Measurements from ENCODE around the gene SLC16A5. TPM values are rescaled to one million over a fixed set of nuclear protein-coding genes. Genes with fewer than 3 reads are reported as not detected.
A peak's percentile ranks its signal among the peaks of the same experiment; 100 is the strongest.

SLC16A5 gene
- total RNA-seq, 1 experiment from 2014 or later = 33.8 TPM

- BruUV-seq (replicated peaks) = TSS peak; percentile 45
- intact Hi-C loops (cut with micrococcal nuclease; ENCODE audit: unreplicated experiment) = loop anchor here (1.0 to 2.0 kb wide), 3 partner anchors 10 to 42 kb away; partner anchors contain the start of gene SLC16A5
- CTCF ChIA-PET = interaction anchor here (0.6 to 1.6 kb wide), 10 partner anchors 10 to 144 kb away, joined by 3 to 10 read pairs (median 6); partner anchors contain the start of genes ARMC7 and SLC16A5
- peaks cover 32% of the 10 kb centered on the region for H3K4me1 ChIP-seq
- H3K9me3 ChIP-seq = no peaks in the 10 kb centered on the region
- H3K4me3 ChIP-seq (ENCODE audit: low read depth, low read length) = peak overlapping the region; percentile 54
- peaks cover 11% of the 10 kb centered on the region for H3K36me3 Mint-ChIP-seq (ENCODE audit: insufficient read depth, unreplicated experiment)
- peak; percentile 94 for DNase-seq
- no peaks in the 10 kb centered on the region for H3K27me3 ChIP-seq (replicated peaks; ENCODE audit: control insufficient read depth, insufficient read depth, low read length)
- no peaks in the 10 kb centered on the region for H3K27me3 Mint-ChIP-seq (ENCODE audit: insufficient read depth, unreplicated experiment)
- H3K36me3 ChIP-seq (ENCODE audit: control insufficient read depth, insufficient read depth, low read length) = no peaks in the 10 kb centered on the region
- TF ChIP-seq CTCF (IDR thresholded peaks at IDR 0.05; ENCODE audit: insufficient read depth in 1 of 2, low read depth in 1 of 2, low read length in 1 of 2, severe bottlenecking in 1 of 2, unreplicated experiment in 1 of 2) = peak in 1 of 2 experiments; percentile 15
- peaks cover 17% of the 10 kb centered on the region for H3K4me1 Mint-ChIP-seq (ENCODE audit: low read depth, unreplicated experiment)
- POLR2A ChIA-PET = interaction anchor here (0.5 to 2.2 kb wide), 15 partner anchors 11 to 125 kb away, joined by 3 to 45 read pairs (median 4); partner anchors contain the start of genes ARMC7, ATP5PD, JPT1 and KCTD2
- H3K4me3 Mint-ChIP-seq (ENCODE audit: unreplicated experiment) = peak overlapping the region; percentile 95
- H3K27ac Mint-ChIP-seq (ENCODE audit: unreplicated experiment) = peak overlapping the region; percentile 93
- no peaks in the 10 kb centered on the region for H3K9me3 Mint-ChIP-seq (ENCODE audit: unreplicated experiment)
Observed at GRCh38 chr17:75077072-75077495, 10.7 kb upstream of the SLC16A5 start.

GRCh38 chr17:75077496-75078283 lies 10.1 kb upstream of the SLC16A5 start:
- ChIA-PET POLR2A (interaction anchor here (0.6 to 2.2 kb wide), 16 partner anchors 10 to 77 kb away, joined by 3 to 45 read pairs (median 4); partner anchors contain the start of genes ARMC7, ATP5PD, JPT1 and KCTD2), CTCF (interaction anchor here (0.6 to 1.7 kb wide), 14 partner anchors 10 to 117 kb away, joined by 3 to 10 read pairs (median 5); partner anchors contain the start of genes ARMC7 and SLC16A5)
- no peaks in the 10 kb centered on the region for H3K27me3 ChIP-seq (replicated peaks; ENCODE audit: control insufficient read depth, insufficient read depth, low read length)
- intact Hi-C loops (cut with micrococcal nuclease; ENCODE audit: unreplicated experiment) = loop anchor here (1.0 to 2.0 kb wide), 4 partner anchors 10 to 43 kb away; partner anchors contain the start of gene SLC16A5
- Mint-ChIP-seq H3K36me3 (ENCODE audit: insufficient read depth, unreplicated experiment) (peaks cover 11% of the 10 kb centered on the region), H3K4me1 (ENCODE audit: low read depth, unreplicated experiment) (peaks cover 22% of the 10 kb centered on the region), H3K27ac (ENCODE audit: unreplicated experiment) (peak overlapping the region; percentile 93), H3K27me3 (ENCODE audit: insufficient read depth, unreplicated experiment) (no peaks in the 10 kb centered on the region), H3K4me3 (ENCODE audit: unreplicated experiment) (peak overlapping the region; percentile 95), H3K9me3 (ENCODE audit: unreplicated experiment) (no peaks in the 10 kb centered on the region)
- BruUV-seq (replicated peaks) = no TSS peak
- peaks cover 32% of the 10 kb centered on the region for H3K4me1 ChIP-seq
- no peaks in the 10 kb centered on the region for H3K9me3 ChIP-seq
- DNase-seq = peak; percentile 77 to 79
- TF ChIP-seq CTCF (IDR thresholded peaks at IDR 0.05; ENCODE audit: insufficient read depth in 1 of 2, low read depth in 1 of 2, low read length in 1 of 2, severe bottlenecking in 1 of 2, unreplicated experiment in 1 of 2) = peak in 1 of 2 experiments; percentile 55
- no peaks in the 10 kb centered on the region for H3K36me3 ChIP-seq (ENCODE audit: control insufficient read depth, insufficient read depth, low read length)
- peak overlapping the region; percentile 54 for H3K4me3 ChIP-seq (ENCODE audit: low read depth, low read length)

All from Caco-2 (cell line).